Upper lobe of right lung (tissue), 1 donor: Measurements from ENCODE around the gene KLK15. TPM values are rescaled to one million over a fixed set of nuclear protein-coding genes. Genes with fewer than 3 reads are reported as not detected.
A peak's percentile ranks its signal among the peaks of the same experiment; 100 is the strongest.

Source experiments
- ATAC-seq: fragments of 200-7000 bp; cut with Tn5 transposase; one replicate; pipeline ENCODE4 v1.9.1; 2020; ENCODE audit warnings: mild to moderate bottlenecking, moderate library complexity
- DNase-seq: peaks from one replicate; pipeline ENCODE4 v3.0.0-alpha.2; 2020
- H3K27ac ChIP-seq: fragments of 200-600 bp; one replicate; pipeline ENCODE4 v1.8.0; 2022
- H3K27me3 ChIP-seq: fragments of 200-600 bp; one replicate; pipeline ENCODE4 v1.8.0; 2022; ENCODE audit warnings: mild to moderate bottlenecking
- H3K36me3 ChIP-seq: fragments of 200-600 bp; one replicate; pipeline ENCODE4 v1.8.0; 2022
- H3K4me1 ChIP-seq: fragments of 200-600 bp; one replicate; pipeline ENCODE4 v1.8.0; 2022
- H3K4me3 ChIP-seq: fragments of 200-600 bp; one replicate; pipeline ENCODE4 v1.8.0; 2022; ENCODE audit warnings: mild to moderate bottlenecking
- H3K9me3 ChIP-seq: fragments of 200-600 bp; one replicate; pipeline ENCODE4 v1.8.0; 2022
- intact Hi-C: fragments of 100-400 bp; cut with DNase I; formaldehyde crosslinking; loops from one replicate; pipeline ENCODE4 v1.11.0; 2022
- total RNA-seq: library from RNA; stranded (reverse); fragmentation: NEBNext Ultra II Directional; extraction: Animal tissue kit (Norgen Biotek cat#: 25700); gene quantifications from one replicate; pipeline ENCODE4 v1.2.1, GENCODE V29; 2021
- TF ChIP-seq, protein P1 (sequence below): fragments of 200-600 bp; IDR thresholded peaks from one replicate; pipeline ENCODE4 v1.8.0; 2022; ENCODE audit warnings: antibody characterized with exemption
- donor health status: DM: no; HTN: yes; CAD: no; lungs with severe emphysema.

KLK15 gene
- total RNA-seq, 1 donor from 2014 or later: not detected

DNA sequence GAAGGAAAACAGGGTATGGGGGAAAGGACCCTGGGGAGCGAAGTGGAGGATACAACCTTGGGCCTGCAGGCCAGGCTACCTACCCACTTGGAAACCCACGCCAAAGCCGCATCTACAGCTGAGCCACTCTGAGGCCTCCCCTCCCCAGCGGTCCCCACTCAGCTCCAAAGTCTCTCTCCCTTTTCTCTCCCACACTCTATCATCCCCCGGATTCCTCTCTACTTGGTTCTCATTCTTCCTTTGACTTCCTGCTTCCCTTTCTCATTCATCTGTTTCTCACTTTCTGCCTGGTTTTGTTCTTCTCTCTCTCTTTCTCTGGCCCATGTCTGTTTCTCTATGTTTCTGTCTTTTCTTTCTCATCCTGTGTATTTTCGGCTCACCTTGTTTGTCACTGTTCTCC, 24.0 kb upstream of the KLK15 start:
- intact Hi-C loops: no loop called here
- no peak overlapping the region for H3K4me3 ChIP-seq
- peaks cover 28% of the 10 kb centered on the region for H3K27me3 ChIP-seq
- TF ChIP-seq, protein P1, sequence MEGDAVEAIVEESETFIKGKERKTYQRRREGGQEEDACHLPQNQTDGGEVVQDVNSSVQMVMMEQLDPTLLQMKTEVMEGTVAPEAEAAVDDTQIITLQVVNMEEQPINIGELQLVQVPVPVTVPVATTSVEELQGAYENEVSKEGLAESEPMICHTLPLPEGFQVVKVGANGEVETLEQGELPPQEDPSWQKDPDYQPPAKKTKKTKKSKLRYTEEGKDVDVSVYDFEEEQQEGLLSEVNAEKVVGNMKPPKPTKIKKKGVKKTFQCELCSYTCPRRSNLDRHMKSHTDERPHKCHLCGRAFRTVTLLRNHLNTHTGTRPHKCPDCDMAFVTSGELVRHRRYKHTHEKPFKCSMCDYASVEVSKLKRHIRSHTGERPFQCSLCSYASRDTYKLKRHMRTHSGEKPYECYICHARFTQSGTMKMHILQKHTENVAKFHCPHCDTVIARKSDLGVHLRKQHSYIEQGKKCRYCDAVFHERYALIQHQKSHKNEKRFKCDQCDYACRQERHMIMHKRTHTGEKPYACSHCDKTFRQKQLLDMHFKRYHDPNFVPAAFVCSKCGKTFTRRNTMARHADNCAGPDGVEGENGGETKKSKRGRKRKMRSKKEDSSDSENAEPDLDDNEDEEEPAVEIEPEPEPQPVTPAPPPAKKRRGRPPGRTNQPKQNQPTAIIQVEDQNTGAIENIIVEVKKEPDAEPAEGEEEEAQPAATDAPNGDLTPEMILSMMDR: no peak
- ATAC-seq (no peak), DNase-seq (no peak)
- H3K4me1 ChIP-seq: no peaks in the 10 kb centered on the region
- H3K27ac ChIP-seq: no peak overlapping the region
- no peaks in the 10 kb centered on the region for H3K36me3 ChIP-seq
- H3K9me3 ChIP-seq: no peaks in the 10 kb centered on the region

DNA sequence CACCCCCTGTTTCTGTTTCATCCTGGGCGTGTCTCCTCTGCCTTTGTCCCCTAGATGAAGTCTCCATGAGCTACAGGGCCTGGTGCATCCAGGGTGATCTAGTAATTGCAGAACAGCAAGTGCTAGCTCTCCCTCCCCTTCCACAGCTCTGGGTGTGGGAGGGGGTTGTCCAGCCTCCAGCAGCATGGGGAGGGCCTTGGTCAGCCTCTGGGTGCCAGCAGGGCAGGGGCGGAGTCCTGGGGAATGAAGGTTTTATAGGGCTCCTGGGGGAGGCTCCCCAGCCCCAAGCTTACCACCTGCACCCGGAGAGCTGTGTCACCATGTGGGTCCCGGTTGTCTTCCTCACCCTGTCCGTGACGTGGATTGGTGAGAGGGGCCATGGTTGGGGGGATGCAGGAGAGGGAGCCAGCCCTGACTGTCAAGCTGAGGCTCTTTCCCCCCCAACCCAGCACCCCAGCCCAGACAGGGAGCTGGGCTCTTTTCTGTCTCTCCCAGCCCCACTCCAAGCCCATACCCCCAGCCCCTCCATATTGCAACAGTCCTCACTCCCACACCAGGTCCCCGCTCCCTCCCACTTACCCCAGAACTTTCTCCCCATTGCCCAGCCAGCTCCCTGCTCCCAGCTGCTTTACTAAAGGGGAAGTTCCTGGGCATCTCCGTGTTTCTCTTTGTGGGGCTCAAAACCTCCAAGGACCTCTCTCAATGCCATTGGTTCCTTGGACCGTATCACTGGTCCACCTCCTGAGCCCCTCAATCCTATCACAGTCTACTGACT, 21.4 kb upstream of the KLK15 start, which contains the start of gene KLK3:
Gene KLK3 (plus strand): TSS at position 280 of the 775 bp plus-strand sequence. CDS start 41 bp downstream, at position 321.
- Histone ChIP-seq H3K27ac (no peak within 1 kb of the TSS), H3K27me3 (peaks cover 28% of the 10 kb centered on the region), H3K4me3 (no peak within 1 kb of the TSS), H3K9me3 (no peaks in the 10 kb centered on the region), H3K36me3 (no peaks in the 10 kb centered on the region), H3K4me1 (no peaks in the 10 kb centered on the region)
- ATAC-seq (no peak), DNase-seq (no peak)
- intact Hi-C loops: no loop called here
- TF ChIP-seq, protein P1: no peak

DNA sequence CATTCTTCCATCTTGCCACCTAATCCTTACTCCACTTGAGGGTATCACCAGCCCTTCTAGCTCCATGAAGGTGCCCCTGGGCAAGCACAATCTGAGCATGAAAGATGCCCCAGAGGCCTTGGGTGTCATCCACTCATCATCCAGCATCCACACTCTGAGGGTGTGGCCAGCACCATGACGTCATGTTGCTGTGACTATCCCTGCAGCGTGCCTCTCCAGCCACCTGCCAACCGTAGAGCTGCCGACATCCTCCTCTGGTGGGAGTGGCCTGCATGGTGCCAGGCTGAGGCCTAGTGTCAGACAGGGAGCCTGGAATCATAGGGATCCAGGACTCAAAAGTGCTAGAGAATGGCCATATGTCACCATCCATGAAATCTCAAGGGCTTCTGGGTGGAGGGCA, 18.2 kb upstream of the KLK15 start:
- Histone ChIP-seq H3K36me3 (no peaks in the 10 kb centered on the region), H3K4me1 (no peaks in the 10 kb centered on the region), H3K4me3 (no peak overlapping the region), H3K27me3 (peaks cover 5% of the 10 kb centered on the region), H3K9me3 (no peaks in the 10 kb centered on the region), H3K27ac (no peak overlapping the region)
- TF ChIP-seq, protein P1: no peak
- intact Hi-C loops: no loop called here
- ATAC-seq (peak; percentile 9), DNase-seq (no peak)

DNA sequence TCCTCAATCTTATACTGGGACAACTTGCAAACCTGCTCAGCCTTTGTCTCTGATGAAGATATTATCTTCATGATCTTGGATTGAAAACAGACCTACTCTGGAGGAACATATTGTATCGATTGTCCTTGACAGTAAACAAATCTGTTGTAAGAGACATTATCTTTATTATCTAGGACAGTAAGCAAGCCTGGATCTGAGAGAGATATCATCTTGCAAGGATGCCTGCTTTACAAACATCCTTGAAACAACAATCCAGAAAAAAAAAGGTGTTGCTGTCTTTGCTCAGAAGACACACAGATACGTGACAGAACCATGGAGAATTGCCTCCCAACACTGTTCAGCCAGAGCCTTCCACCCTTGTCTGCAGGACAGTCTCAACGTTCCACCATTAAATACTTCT, 17.4 kb upstream of the KLK15 start:
- ATAC-seq: no peak
- H3K36me3 ChIP-seq: no peaks in the 10 kb centered on the region
- no peaks in the 10 kb centered on the region for H3K9me3 ChIP-seq
- TF ChIP-seq, protein P1: no peak
- no peaks in the 10 kb centered on the region for H3K27me3 ChIP-seq
- no peak overlapping the region for H3K27ac ChIP-seq
- no peak overlapping the region for H3K4me3 ChIP-seq
- intact Hi-C loops: no loop called here
- H3K4me1 ChIP-seq: no peaks in the 10 kb centered on the region
- DNase-seq: no peak

DNA sequence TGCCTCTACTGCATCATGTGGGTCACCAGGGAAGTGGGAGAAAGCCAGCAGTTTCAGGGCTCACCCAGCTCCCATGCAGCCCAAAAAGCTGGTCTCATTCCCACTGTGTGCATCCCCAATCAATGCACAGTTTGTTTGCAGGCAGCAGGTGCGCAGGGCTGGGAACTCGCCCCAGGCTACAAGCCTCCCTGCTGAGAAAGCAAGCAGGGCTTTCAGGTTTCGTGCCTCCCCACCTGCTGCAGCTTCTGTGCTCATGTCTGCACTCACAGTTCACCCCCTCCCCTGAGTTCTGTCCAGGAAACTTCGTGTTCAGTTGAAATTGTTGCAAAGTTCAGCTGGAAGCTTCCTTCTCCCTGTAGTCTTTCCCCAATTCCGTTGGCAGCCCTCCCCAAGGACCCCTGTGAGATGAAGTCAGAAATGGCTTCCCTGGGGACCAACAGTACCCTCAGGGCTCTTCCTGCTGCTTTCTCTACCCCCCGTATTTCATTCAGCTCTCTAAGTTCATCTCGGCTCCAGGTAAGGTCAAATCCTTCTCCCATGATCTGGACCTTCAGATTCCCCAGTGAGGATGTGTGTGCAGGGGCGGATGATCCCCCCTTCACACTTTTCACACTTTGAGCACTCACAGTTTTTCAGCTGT, 11.0 kb upstream of the KLK15 start:
- ATAC-seq: no peak

More for the DNA sequence above, 11.0 kb upstream of the KLK15 start:
- intact Hi-C loops: no loop called here
- H3K27ac ChIP-seq: no peak overlapping the region
- TF ChIP-seq, protein P1: no peak
- no peak for DNase-seq
- no peak overlapping the region for H3K4me3 ChIP-seq
- no peaks in the 10 kb centered on the region for H3K36me3 ChIP-seq
- no peaks in the 10 kb centered on the region for H3K27me3 ChIP-seq
- no peaks in the 10 kb centered on the region for H3K4me1 ChIP-seq
- no peaks in the 10 kb centered on the region for H3K9me3 ChIP-seq
